ENCODE results near the gene FAM167B. TPM values are rescaled to one million over a fixed set of nuclear protein-coding genes. Genes with fewer than 3 reads are reported as not detected.

The FAM167B gene
- polyA plus RNA-seq, 1 of the 3 experiments (the other 2 are of a cell fraction): 1.2 TPM

- POLR2A ChIA-PET: no interaction called here
- TF ChIP-seq RFX5 (IDR thresholded peaks at IDR 0.05; ENCODE audit: low read length) (no peak), RXRA (IDR thresholded peaks at IDR 0.05; ENCODE audit: borderline replicate concordance, low read depth) (no peak), GATA2 (CRISPR knock-in tag; IDR thresholded peaks at IDR 0.05) (no peak), ZBTB33 (IDR thresholded peaks at IDR 0.05; ENCODE audit: borderline replicate concordance, low read depth) (no peak), TAF1 (IDR thresholded peaks at IDR 0.05; ENCODE audit: borderline replicate concordance, low read depth, low read length) (no peak), RCOR1 (IDR thresholded peaks at IDR 0.05; ENCODE audit: low read length) (no peak)
- no peak for DNase-seq
Measured at GRCh38 chr1:32285658-32286057, 38.6 kb downstream of the FAM167B start.

GRCh38 chr1:32286763-32287162, 39.7 kb downstream of the FAM167B start:
- WGBS (ENCODE audit: low lambda C conversion rate): 96% methylated on average over 4 of the region's 4 CpGs
- Histone ChIP-seq H3K9me3 (no peaks in the 10 kb centered on the region), H3K79me2 (ENCODE audit: insufficient read depth) (no peaks in the 10 kb centered on the region), H2AFZ (ENCODE audit: low read depth) (no peak overlapping the region), H3K4me3 (ENCODE audit: low read depth in 2 of 2, low read length in 1 of 2) (no peak overlapping the region), H3K4me1 (ENCODE audit: control insufficient read depth in 1 of 2, insufficient read depth in 2 of 2, low read depth in 1 of 2, low read length in 1 of 2) (peaks cover 0 to 8% of the 10 kb centered on the region in 2 experiments; a peak in 2 of 4 replicates), H4K20me1 (ENCODE audit: insufficient read depth) (no peaks in the 10 kb centered on the region), H3K27me3 (ENCODE audit: insufficient read depth) (no peaks in the 10 kb centered on the region), H3F3A (replicated peaks; ENCODE audit: insufficient read depth) (peaks cover 20% of the 10 kb centered on the region), H3K4me2 (no peak overlapping the region), H3K36me3 (replicated peaks in 1 of 2; ENCODE audit: control insufficient read depth in 1 of 2, insufficient read depth in 2 of 2, low read length in 1 of 2) (no peaks in the 10 kb centered on the region), H3K9ac (no peak overlapping the region), H3K9me2 (no peaks in the 10 kb centered on the region), H3K27ac (ENCODE audit: low read depth in 2 of 2, low read length in 1 of 2) (no peak overlapping the region)
- no peak for DNase-seq
- TF ChIP-seq MAX (IDR thresholded peaks at IDR 0.05; ENCODE audit: low read depth): no peak
- no peak for TF ChIP-seq JUND (IDR thresholded peaks at IDR 0.05)
- TF ChIP-seq FOSL2 (IDR thresholded peaks at IDR 0.05; ENCODE audit: borderline replicate concordance, low read depth): no peak
- TF ChIP-seq RCOR1 (IDR thresholded peaks at IDR 0.05; ENCODE audit: low read length): no peak
- TF ChIP-seq POLR2AphosphoS5 (IDR thresholded peaks at IDR 0.05; ENCODE audit: low read depth, low read length): no peak
- TF ChIP-seq REST (IDR thresholded peaks at IDR 0.05; ENCODE audit: low read depth, low read length): no peak
- TF ChIP-seq GATA2 (CRISPR knock-in tag; IDR thresholded peaks at IDR 0.05): no peak
- ChIA-PET CTCF (no interaction called here), POLR2A (no interaction called here)

More at GRCh38 chr1:32285658-32286057, 38.6 kb downstream of the FAM167B start:
- Histone ChIP-seq H3K9ac (no peak overlapping the region), H3F3A (replicated peaks; ENCODE audit: insufficient read depth) (peaks cover 10% of the 10 kb centered on the region), H3K4me3 (ENCODE audit: low read depth in 2 of 2, low read length in 1 of 2) (no peak overlapping the region), H3K4me2 (no peak overlapping the region), H4K20me1 (ENCODE audit: insufficient read depth) (no peaks in the 10 kb centered on the region), H3K9me2 (no peaks in the 10 kb centered on the region), H3K27me3 (ENCODE audit: insufficient read depth) (no peaks in the 10 kb centered on the region), H3K9me3 (no peaks in the 10 kb centered on the region), H3K36me3 (replicated peaks in 1 of 2; ENCODE audit: control insufficient read depth in 1 of 2, insufficient read depth in 2 of 2, low read length in 1 of 2) (no peaks in the 10 kb centered on the region), H3K27ac (ENCODE audit: low read depth in 2 of 2, low read length in 1 of 2) (no peak overlapping the region), H3K4me1 (ENCODE audit: control insufficient read depth in 1 of 2, insufficient read depth in 2 of 2, low read depth in 1 of 2, low read length in 1 of 2) (0 out of 4 replicates have a peak, but pooled peaks cover 0 to under 1% of the 10 kb centered on the region in 2 experiments), H3K79me2 (ENCODE audit: insufficient read depth) (no peaks in the 10 kb centered on the region), H2AFZ (ENCODE audit: low read depth) (no peak overlapping the region)
- CTCF ChIA-PET: no interaction called here
- WGBS (ENCODE audit: low lambda C conversion rate): 80% methylated on average over 1 of the region's 3 CpGs
